NT2/D1 (cell line): ENCODE measurements around the gene RIMS1.

Source experiments
- DNase-seq: peaks from one replicate; pipeline ENCODE4 v3.0.0-alpha.2; 2011; ENCODE audit warnings: low read depth, low spot score
- H3K27me3 ChIP-seq: 2 replicates; pipeline ENCODE4 v1.6.0; 2011; ENCODE audit warnings: mild to moderate bottlenecking; ENCODE audit not compliant: insufficient read length, insufficient read depth
- H3K36me3 ChIP-seq: 2 replicates; pipeline ENCODE4 v1.6.1; 2011; ENCODE audit warnings: mild to moderate bottlenecking, low read length, mixed read lengths; ENCODE audit not compliant: insufficient read depth, insufficient read length
- H3K4me1 ChIP-seq: 2 replicates; pipeline ENCODE4 v1.5.1; 2011; ENCODE audit not compliant: insufficient read depth, insufficient read length
- H3K4me3 ChIP-seq: 2 replicates; pipeline ENCODE4 v1.5.1; 2011; ENCODE audit warnings: low read depth; ENCODE audit not compliant: insufficient read length
- H3K9ac ChIP-seq: 2 replicates; pipeline ENCODE4 v1.6.0; 2011; ENCODE audit warnings: low read depth; ENCODE audit not compliant: insufficient read length
- H3K9me3 ChIP-seq: 2 replicates; pipeline ENCODE4 v1.5.1; 2011; ENCODE audit warnings: mild to moderate bottlenecking, low read length; ENCODE audit not compliant: insufficient read depth
- SUZ12 ChIP-seq: IDR thresholded peaks from 2 replicates; pipeline ENCODE4 v1.6.1; 2011; ENCODE audit not compliant: insufficient read length, insufficient read depth; ENCODE audit errors: extremely low read depth
- YY1 ChIP-seq: IDR thresholded peaks from 2 replicates; pipeline ENCODE4 v1.6.1; 2011; ENCODE audit not compliant: insufficient read length, insufficient read depth
- ZNF274 ChIP-seq: IDR thresholded peaks from 2 replicates; pipeline ENCODE4 v1.6.1; 2011; ENCODE audit warnings: mild to moderate bottlenecking, low read depth, low read length

The RIMS1 gene

DNA sequence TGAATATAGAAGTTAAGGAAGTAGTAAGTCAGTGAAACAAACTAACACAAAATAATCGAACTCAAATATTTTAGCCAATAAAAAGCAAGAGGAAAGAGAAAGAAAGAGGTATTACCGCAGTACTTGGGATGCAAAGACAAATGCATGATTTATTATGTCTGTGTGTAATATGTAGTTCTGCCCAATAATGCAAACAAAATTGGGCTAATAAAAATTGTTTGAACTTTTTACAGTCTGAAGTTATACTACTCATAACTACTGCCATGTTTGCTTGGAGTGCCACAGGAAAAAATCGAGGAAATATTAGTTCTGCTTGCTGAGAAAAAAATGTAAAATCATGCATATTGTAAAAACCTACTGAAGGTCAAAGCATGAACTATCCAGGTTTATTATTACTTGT lies 375.2 kb downstream of the RIMS1 start:
- TF ChIP-seq YY1 (no peak), SUZ12 (no peak), ZNF274 (no peak)
- Histone ChIP-seq H3K36me3 (no peaks in the 10 kb centered on the region), H3K9ac (no peak overlapping the region), H3K4me3 (no peak overlapping the region), H3K4me1 (no peaks in the 10 kb centered on the region), H3K27me3 (no peaks in the 10 kb centered on the region), H3K9me3 (no peaks in the 10 kb centered on the region)
- DNase-seq, result no peak

DNA sequence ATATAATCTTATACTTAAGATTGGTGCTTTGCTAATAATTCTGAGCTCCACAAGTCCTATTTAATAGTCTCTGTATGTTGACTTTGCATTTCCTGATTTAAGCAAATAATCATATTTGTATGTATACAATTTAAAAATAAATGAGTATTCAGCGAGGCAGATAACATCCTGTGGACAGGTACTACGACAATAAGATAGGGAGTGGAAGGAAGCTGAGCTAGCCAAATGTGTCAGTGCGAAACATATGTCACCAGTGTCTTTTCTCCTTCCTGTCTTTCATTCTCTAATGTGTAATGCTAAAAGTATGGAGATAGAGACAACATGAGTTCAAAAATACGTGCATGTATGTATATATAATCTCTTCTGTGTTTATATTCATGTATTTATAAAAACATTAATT lies 375.9 kb downstream of the RIMS1 start:
- no peaks in the 10 kb centered on the region for H3K9me3 ChIP-seq
- H3K36me3 ChIP-seq, result no peaks in the 10 kb centered on the region
- H3K4me1 ChIP-seq, result no peaks in the 10 kb centered on the region
- no peaks in the 10 kb centered on the region for H3K27me3 ChIP-seq
- TF ChIP-seq SUZ12 (no peak), ZNF274 (no peak), YY1 (no peak)
- DNase-seq, result no peak
- H3K9ac ChIP-seq, result no peak overlapping the region
- H3K4me3 ChIP-seq, result no peak overlapping the region

DNA sequence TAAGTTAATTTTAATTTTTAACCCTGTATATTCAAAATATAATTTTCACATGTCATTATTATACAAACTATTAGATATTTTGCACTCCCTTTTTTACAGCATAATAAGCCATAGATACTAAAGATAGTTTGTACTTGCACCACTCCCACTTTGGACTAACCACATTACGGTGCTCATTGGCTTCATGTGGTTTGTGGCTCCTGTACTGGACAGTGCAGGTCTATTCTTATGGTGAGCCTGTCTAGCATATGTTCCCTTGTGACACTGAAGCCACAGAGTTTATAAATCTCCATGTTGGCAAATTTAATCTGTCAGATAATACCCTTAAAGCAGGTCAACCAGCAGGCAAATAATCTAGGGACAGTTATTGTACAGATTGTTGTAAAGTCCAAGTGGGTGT lies 381.1 kb downstream of the RIMS1 start:
- TF ChIP-seq ZNF274 (no peak), YY1 (no peak), SUZ12 (no peak)
- no peak overlapping the region for H3K4me3 ChIP-seq
- no peaks in the 10 kb centered on the region for H3K36me3 ChIP-seq
- no peaks in the 10 kb centered on the region for H3K27me3 ChIP-seq
- no peaks in the 10 kb centered on the region for H3K9me3 ChIP-seq
- H3K4me1 ChIP-seq, result no peaks in the 10 kb centered on the region
- H3K9ac ChIP-seq, result no peak overlapping the region
- no peak for DNase-seq

DNA sequence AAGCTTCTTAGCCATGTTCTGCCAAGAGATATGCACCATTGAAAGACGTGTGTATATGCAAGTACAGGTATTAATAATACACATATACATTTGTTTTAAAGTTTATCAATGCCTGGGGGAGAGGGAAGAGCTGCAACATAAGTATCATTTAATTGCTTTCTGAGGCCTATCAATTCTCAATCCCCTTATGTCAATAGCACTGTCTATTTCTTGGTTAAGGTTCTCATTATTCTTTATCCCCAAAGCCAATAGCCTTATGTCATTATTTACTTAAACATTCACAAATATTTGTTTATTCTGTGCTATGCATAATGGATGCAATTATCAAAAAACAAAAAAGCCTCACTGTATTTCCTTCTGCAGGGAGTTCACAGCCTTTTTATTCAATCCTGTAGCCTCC lies 385.2 kb downstream of the RIMS1 start:
- no peaks in the 10 kb centered on the region for H3K4me1 ChIP-seq
- no peak for DNase-seq
- H3K27me3 ChIP-seq, result no peaks in the 10 kb centered on the region
- H3K9me3 ChIP-seq, result no peaks in the 10 kb centered on the region
- TF ChIP-seq YY1, result no peak
- TF ChIP-seq SUZ12, result no peak
- TF ChIP-seq ZNF274, result no peak
- no peaks in the 10 kb centered on the region for H3K36me3 ChIP-seq
- H3K4me3 ChIP-seq, result no peak overlapping the region
- H3K9ac ChIP-seq, result no peak overlapping the region

DNA sequence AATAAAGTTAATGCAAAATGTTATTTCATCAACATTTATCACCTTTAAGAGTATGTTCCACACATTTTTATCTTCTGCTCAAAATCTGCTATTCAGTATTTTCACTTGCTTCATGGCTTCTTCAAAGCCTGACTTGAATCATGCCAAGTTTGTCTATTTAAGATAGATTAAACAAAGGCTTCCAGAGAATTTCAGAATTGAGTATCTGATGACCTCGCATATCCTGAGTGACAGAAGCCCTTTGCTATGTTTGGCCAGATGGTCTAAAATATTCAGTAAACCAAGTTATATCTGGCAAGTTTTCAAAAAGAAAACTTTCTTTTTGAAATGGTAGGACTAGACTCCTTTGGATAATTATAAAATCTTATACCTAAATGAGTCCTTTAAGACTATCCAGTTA lies 386.6 kb downstream of the RIMS1 start:
- H3K9me3 ChIP-seq, result no peaks in the 10 kb centered on the region
- no peak overlapping the region for H3K4me3 ChIP-seq
- DNase-seq, result no peak
- H3K4me1 ChIP-seq, result no peaks in the 10 kb centered on the region
- no peak for TF ChIP-seq SUZ12
- TF ChIP-seq ZNF274, result no peak
- TF ChIP-seq YY1, result no peak
- H3K9ac ChIP-seq, result no peak overlapping the region
- H3K36me3 ChIP-seq, result no peaks in the 10 kb centered on the region
- no peaks in the 10 kb centered on the region for H3K27me3 ChIP-seq

DNA sequence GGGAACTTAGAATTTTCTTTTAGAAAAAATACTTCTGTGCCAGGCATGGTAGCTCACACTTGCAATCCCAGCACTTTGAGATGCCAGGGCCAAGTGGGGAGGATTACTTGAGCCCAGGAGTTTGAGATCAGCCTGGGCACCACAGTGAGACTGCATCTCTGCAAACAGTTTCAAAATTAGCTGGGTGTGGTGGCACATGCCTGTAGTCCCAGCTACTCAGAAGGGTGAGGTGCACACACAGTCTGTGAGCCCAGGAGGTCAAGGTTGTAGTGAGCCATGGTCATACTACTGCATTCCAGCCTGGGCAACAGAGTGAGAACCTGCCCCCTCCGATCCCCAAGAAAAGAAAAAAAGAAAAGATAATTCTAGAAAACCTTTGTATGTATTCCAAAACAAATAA lies 389.5 kb downstream of the RIMS1 start:
- H3K4me1 ChIP-seq, result no peaks in the 10 kb centered on the region
- H3K9ac ChIP-seq, result no peak overlapping the region
- H3K4me3 ChIP-seq, result no peak overlapping the region
- H3K27me3 ChIP-seq, result no peaks in the 10 kb centered on the region
- TF ChIP-seq YY1 (no peak), SUZ12 (no peak), ZNF274 (no peak)
- no peaks in the 10 kb centered on the region for H3K36me3 ChIP-seq
- no peaks in the 10 kb centered on the region for H3K9me3 ChIP-seq
- no peak for DNase-seq

DNA sequence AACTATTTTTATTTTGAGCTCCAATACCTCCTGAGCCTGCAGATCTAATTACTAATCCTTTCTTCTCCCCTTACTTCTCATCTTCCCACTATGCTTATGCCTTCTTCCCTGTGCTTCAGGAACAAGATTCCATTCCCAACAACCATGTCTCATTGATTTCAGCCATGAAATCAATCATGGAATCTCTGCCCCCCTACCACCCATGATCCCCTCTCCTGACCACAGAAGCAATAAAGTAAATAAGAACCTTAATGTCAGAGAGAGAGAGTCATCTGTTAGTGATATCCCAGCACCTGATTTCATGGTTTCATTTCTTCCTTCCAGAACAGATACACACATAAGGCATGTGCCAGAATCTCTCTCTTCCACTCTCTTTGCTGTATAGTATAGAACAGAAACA lies 395.9 kb downstream of the RIMS1 start:
- no peak for TF ChIP-seq SUZ12
- no peak for TF ChIP-seq ZNF274
- no peak for TF ChIP-seq YY1
- Histone ChIP-seq H3K9me3 (no peaks in the 10 kb centered on the region), H3K4me3 (no peak overlapping the region), H3K9ac (no peak overlapping the region), H3K36me3 (no peaks in the 10 kb centered on the region), H3K4me1 (no peaks in the 10 kb centered on the region), H3K27me3 (no peaks in the 10 kb centered on the region)
- DNase-seq, result no peak

DNA sequence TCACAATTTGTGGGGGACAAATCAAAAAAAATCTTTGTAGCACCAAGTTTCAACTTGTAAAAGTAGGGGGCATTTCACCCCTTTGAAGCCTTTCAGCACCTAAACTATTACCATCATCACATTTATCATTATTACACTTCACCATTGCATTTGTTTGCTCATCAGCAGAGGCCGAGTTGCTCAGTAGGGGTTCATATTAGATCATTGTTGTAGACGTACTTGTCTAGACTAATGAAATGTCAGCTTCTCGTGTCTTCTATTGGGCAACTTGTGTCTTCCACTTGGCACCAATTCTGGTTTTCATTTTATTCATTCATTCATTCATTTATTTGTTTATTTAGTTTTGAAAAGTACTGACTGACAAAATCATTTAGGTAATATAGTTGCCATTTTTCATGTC lies 397.2 kb downstream of the RIMS1 start:
- no peaks in the 10 kb centered on the region for H3K9me3 ChIP-seq
- no peak for DNase-seq
- TF ChIP-seq ZNF274, result no peak
- no peak for TF ChIP-seq SUZ12
- no peak for TF ChIP-seq YY1
- no peak overlapping the region for H3K9ac ChIP-seq
- H3K4me1 ChIP-seq, result no peaks in the 10 kb centered on the region
- no peak overlapping the region for H3K4me3 ChIP-seq
- no peaks in the 10 kb centered on the region for H3K27me3 ChIP-seq
- H3K36me3 ChIP-seq, result no peaks in the 10 kb centered on the region
